HepG2 (cell line): Measurements from ENCODE around the gene DEPDC1.

Experiments
- EP300 ChIP-seq, 3 experiments: sonication (generic) in 1 of 3; formaldehyde crosslinking in 1 of 3; IDR thresholded peaks; 2 replicates each; pipeline versions ENCODE4 v1.5.1 to v1.6.1; 2011 to 2020; ENCODE audit warnings: low read depth in 2 of 3, low read length in 2 of 3, borderline replicate concordance in 1 of 3, improper control_type of control experiment in 1 of 3, mild to moderate bottlenecking in 1 of 3, missing genetic modification reagents in 1 of 3, moderate library complexity in 1 of 3
- TP53 ChIP-seq: sonication (generic); formaldehyde crosslinking; conservative IDR thresholded peaks from 2 replicates; pipeline ENCODE4 v1.4.0; 2020; ENCODE audit warnings: missing genetic modification reagents
- ZNF232 ChIP-seq: sonication (generic); formaldehyde crosslinking; IDR thresholded peaks from 2 replicates; pipeline ENCODE4 v1.4.0; 2020; ENCODE audit warnings: missing genetic modification reagents, borderline replicate concordance
- ZNF782 ChIP-seq: sonication (generic); formaldehyde crosslinking; IDR thresholded peaks from 2 replicates; pipeline ENCODE4 v1.4.0; 2020; ENCODE audit warnings: missing genetic modification reagents, mild to moderate bottlenecking, borderline replicate concordance
- TF ChIP-seq, protein P1 (sequence below): sonication (generic); formaldehyde crosslinking; IDR thresholded peaks from 2 replicates; pipeline ENCODE4 v1.4.0; 2020; ENCODE audit warnings: missing genetic modification reagents

DNA sequence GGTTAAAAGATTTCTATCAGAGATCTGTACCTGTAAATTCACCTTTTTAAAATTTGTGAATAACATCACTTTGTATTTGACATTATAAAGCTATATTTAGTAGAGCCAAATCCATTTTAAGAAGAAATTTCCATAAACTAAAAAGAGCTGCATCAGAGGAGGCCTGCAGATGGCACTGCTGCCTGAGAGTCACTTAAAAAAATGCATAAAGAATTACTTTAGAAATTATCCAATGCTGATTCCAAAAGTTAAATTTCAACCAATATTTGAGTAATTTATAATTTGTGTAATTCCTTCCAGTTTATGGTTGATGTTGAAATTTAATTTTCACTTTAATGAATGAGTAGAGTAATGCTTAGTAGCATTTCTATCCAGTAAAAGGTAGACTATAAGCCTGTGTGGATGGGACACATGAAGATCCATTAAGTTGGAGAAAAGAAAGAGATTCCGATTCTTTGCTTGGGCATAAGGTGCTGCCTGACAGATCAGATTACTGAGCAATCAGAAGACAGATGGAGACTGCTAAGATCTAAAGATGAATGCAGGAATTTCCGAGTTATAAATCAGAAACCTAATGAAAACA lies 26.4 kb downstream of the DEPDC1 start:
- TF ChIP-seq TP53 (CRISPR knock-in tag) (no peak), ZNF232 (CRISPR knock-in tag) (no peak), EP300 (IDR thresholded peaks at IDR 0.05; ENCODE audit: low read depth in 2 of 2, low read length in 2 of 2) (no peak), EP300 (CRISPR knock-in tag; IDR thresholded peaks at IDR 0.05; ENCODE audit: borderline replicate concordance) (no peak), ZNF782 (CRISPR knock-in tag) (no peak)
- TF ChIP-seq, protein P1, sequence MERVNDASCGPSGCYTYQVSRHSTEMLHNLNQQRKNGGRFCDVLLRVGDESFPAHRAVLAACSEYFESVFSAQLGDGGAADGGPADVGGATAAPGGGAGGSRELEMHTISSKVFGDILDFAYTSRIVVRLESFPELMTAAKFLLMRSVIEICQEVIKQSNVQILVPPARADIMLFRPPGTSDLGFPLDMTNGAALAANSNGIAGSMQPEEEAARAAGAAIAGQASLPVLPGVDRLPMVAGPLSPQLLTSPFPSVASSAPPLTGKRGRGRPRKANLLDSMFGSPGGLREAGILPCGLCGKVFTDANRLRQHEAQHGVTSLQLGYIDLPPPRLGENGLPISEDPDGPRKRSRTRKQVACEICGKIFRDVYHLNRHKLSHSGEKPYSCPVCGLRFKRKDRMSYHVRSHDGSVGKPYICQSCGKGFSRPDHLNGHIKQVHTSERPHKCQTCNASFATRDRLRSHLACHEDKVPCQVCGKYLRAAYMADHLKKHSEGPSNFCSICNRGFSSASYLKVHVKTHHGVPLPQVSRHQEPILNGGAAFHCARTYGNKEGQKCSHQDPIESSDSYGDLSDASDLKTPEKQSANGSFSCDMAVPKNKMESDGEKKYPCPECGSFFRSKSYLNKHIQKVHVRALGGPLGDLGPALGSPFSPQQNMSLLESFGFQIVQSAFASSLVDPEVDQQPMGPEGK = no peak
